ENCODE data around the gene NOP9.
A peak's percentile ranks its signal among the peaks of the same experiment; 100 is the strongest.

The NOP9 gene

DNA sequence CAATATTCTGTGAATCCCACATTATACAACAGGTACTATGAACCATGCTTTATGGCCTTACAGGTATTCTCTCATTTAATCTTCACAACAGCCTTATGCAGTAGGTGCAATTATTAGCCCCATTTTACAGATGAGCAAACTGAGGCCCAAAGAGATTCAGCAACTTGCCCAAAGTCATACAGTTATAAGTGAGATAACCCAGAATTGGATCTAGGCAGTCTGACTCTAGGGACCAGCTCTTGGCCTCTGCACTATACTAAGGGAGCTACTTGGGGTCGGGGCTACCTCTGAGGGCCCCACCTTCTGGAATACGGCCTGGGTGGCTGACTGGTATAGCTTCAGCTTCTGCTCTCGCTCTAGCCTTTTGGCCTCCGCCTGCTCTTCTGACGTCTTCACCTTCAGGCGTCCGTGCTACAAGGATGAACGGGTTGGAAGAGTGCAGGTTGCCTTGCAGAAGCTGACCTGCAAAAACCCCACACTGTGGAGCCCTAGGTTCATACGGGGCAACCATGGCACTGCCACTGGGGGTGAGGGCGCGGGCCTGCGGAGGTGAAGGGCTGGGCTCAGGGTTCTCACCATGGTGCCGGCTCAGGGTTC is 29.0 kb upstream of the NOP9 start:
- H3K4me1 ChIP-seq: peaks cover 7% of the 10 kb centered on the region
- in situ Hi-C loops (cut with MboI; ENCODE audit: low sequenced_read_pairs): no loop called here
- no peaks in the 10 kb centered on the region for H3K36me3 ChIP-seq (replicated peaks)
- no peaks in the 10 kb centered on the region for H3K27me3 ChIP-seq (ENCODE audit: low read depth)
- H3K9me3 ChIP-seq: no peaks in the 10 kb centered on the region
- H3K4me3 ChIP-seq: peak overlapping the region; percentile 75
- no peak for DNase-seq (ENCODE audit: low spot score in 2 of 2)

DNA sequence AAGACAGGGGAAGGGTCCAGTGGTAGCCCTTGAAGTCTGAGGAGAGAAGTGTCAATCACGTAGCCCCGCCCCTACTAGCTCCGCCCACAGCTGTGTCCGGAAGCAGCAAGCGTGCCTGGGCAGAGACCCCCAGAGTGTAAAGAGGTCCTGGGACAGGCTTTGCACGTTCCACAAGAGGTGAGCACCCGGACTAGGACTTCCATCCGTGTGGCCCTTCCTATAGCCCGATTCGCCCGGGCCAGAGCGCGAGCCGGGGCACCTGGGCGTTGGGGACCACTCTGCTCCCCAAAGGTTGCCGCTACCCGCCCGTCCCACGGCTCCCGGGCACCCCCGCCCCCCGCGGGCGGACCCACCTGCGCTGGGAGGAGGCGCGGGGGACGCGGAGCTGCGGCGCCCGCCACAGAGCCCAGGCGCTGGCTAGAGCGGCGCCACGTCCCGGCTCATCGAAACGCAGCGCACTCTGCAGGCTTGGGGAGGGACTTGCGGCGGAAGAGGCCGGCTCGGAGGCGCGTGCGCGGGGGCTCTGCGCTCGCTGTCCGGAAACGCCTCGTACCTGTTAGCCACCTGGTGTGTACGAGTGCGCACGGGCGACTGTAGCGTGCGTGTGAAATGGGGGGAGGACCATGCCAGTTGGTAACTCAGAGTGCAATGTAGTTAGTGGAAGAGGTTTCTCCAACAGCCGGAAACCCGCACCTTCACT is 28.4 kb upstream of the NOP9 start, which contains the start of gene RABGGTA:
Gene RABGGTA, minus strand, starts transcription at position 464 of the 700 bp plus-strand sequence. CDS start 482 bp downstream, outside the sequence.
- H3K4me3 ChIP-seq: peak within 1 kb of the TSS; percentile 75
- no peaks in the 10 kb centered on the region for H3K9me3 ChIP-seq
- peaks cover 7% of the 10 kb centered on the region for H3K4me1 ChIP-seq
- DNase-seq (ENCODE audit: low spot score in 2 of 2): peak; percentile 81 to 94
- H3K27me3 ChIP-seq (ENCODE audit: low read depth): no peaks in the 10 kb centered on the region
- H3K36me3 ChIP-seq (replicated peaks): no peaks in the 10 kb centered on the region
- in situ Hi-C loops (cut with MboI; ENCODE audit: low sequenced_read_pairs): no loop called here

DNA sequence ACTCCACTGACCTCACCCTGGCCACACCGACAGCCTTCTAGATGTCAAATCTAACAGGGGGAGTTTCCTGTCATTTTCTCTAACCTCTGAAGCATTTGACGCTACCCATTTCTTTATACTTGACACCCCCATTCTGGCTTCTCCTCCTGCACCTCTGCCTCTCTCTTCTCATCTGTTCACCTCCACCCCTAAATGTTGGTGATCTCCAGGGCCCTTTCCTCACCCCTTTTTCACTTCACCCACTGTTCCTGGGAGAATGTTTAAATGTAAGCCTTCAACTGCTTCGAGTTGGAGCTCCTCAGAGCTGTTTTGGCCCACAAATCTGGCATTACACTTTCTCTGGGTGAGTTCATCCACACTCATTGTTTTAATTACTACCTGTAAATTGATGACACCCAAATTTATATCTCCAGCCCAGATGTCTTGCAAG is 27.8 kb upstream of the NOP9 start:
- no peaks in the 10 kb centered on the region for H3K27me3 ChIP-seq (ENCODE audit: low read depth)
- no peaks in the 10 kb centered on the region for H3K9me3 ChIP-seq
- H3K36me3 ChIP-seq (replicated peaks): no peaks in the 10 kb centered on the region
- H3K4me1 ChIP-seq: peaks cover 7% of the 10 kb centered on the region
- peak overlapping the region; percentile 75 for H3K4me3 ChIP-seq
- DNase-seq (ENCODE audit: low spot score in 2 of 2): no peak
- in situ Hi-C loops (cut with MboI; ENCODE audit: low sequenced_read_pairs): no loop called here

DNA sequence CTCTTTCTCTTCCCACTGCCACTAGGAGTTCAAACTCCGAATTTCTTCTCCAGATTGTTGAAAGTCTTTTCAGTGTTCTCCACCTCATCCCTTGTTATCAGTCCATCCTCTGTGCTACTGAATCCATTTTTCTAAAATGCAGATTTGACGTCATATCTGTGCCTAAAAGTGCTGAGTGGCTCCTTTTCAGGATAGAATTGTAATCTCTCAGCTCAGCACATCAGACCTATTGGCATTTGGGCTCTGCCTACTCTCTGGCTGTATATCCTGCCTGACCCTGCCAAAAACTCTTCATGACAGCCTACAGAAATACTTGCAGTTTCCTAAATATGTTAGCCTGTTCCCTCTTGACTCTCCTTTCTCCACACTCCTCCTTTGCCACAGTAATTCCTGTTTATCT is 27.2 kb upstream of the NOP9 start:
- DNase-seq (ENCODE audit: low spot score in 2 of 2): no peak
- Histone ChIP-seq H3K4me3 (no peak overlapping the region), H3K4me1 (peaks cover 7% of the 10 kb centered on the region), H3K36me3 (replicated peaks) (no peaks in the 10 kb centered on the region), H3K9me3 (no peaks in the 10 kb centered on the region), H3K27me3 (ENCODE audit: low read depth) (no peaks in the 10 kb centered on the region)
- in situ Hi-C loops (cut with MboI; ENCODE audit: low sequenced_read_pairs): no loop called here

DNA sequence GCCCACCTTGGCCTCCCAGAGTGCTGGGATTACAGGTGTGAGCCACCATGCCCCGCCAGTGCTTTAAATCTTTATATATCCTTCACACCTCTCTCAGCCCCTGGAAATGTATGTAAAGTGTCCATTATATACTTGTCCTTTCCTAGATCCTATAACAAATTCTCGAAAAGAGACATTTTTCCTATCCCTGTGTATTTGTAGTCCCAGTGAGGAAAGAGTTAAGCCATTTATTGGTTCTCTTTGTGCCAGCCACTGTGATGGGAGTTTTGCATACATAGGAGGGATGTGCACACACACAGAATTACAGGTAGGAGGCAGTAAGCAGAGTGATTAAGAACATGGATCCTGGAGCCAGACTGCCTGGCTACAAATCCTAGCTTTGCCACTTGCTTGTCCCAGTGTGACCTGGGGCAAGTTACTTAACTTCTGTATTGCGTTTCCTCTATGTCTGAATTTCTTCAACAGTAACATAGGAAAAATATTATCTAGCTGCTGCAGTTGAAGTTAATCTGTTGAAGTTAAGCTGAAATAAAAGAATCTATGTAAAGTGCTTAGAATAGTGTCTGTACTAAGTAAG is 26.1 kb upstream of the NOP9 start:
- Histone ChIP-seq H3K4me3 (no peak overlapping the region), H3K27me3 (ENCODE audit: low read depth) (no peaks in the 10 kb centered on the region), H3K4me1 (peaks cover 7% of the 10 kb centered on the region), H3K36me3 (replicated peaks) (no peaks in the 10 kb centered on the region), H3K9me3 (no peaks in the 10 kb centered on the region)
- in situ Hi-C loops (cut with MboI; ENCODE audit: low sequenced_read_pairs): no loop called here
- DNase-seq (ENCODE audit: low spot score in 2 of 2): peak in 1 of 2 experiments; percentile 25

DNA sequence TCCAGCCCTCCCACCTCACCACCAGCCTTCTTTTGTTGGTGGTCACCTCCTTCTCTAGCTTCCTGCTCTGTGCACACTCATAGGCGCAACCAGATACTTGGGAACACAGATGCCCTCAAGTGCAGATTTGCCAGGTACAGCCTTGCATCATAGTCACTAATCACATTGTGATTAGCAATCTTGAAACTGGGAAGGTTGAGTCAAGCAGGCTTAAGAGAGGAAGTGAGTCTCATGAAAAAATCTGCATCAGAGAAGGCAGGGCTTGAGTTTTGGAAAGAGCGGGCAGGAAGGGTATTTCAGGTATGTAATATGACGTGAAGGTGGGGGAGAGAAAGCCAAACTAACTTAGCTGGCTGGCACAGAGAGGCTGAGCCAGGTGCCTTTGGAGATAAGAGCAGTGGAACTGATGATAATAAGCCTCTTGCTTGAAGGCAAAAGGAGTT is 25.5 kb upstream of the NOP9 start:
- Histone ChIP-seq H3K36me3 (replicated peaks) (no peaks in the 10 kb centered on the region), H3K4me1 (peaks cover 7% of the 10 kb centered on the region), H3K9me3 (no peaks in the 10 kb centered on the region), H3K4me3 (no peak overlapping the region), H3K27me3 (ENCODE audit: low read depth) (no peaks in the 10 kb centered on the region)
- DNase-seq (ENCODE audit: low spot score in 2 of 2): no peak
- in situ Hi-C loops (cut with MboI; ENCODE audit: low sequenced_read_pairs): no loop called here

DNA sequence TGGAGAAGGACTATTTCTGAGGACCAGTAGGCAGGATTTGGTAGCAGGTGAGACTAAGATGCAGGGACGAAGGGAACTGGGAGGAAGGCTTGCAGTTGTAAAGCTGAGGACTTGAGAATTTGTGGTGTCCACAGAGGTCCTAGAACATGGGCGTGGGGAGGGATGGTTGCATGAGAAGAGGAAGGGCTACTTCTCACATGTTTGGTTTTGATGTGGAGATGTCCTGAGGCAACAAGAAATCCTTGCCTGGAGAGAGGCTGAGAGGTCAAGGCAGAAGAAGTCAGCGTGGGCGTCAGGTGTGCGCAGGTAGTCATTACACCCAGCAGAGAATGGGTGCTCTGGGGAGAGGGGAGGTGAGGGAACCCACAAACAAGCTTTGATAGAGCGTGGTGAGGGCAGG is 22.6 kb upstream of the NOP9 start:
- no peaks in the 10 kb centered on the region for H3K27me3 ChIP-seq (ENCODE audit: low read depth)
- no peak overlapping the region for H3K4me3 ChIP-seq
- H3K36me3 ChIP-seq (replicated peaks): no peaks in the 10 kb centered on the region
- H3K4me1 ChIP-seq: peaks cover 2% of the 10 kb centered on the region
- in situ Hi-C loops (cut with MboI; ENCODE audit: low sequenced_read_pairs): no loop called here
- no peak for DNase-seq (ENCODE audit: low spot score in 2 of 2)
- no peaks in the 10 kb centered on the region for H3K9me3 ChIP-seq

DNA sequence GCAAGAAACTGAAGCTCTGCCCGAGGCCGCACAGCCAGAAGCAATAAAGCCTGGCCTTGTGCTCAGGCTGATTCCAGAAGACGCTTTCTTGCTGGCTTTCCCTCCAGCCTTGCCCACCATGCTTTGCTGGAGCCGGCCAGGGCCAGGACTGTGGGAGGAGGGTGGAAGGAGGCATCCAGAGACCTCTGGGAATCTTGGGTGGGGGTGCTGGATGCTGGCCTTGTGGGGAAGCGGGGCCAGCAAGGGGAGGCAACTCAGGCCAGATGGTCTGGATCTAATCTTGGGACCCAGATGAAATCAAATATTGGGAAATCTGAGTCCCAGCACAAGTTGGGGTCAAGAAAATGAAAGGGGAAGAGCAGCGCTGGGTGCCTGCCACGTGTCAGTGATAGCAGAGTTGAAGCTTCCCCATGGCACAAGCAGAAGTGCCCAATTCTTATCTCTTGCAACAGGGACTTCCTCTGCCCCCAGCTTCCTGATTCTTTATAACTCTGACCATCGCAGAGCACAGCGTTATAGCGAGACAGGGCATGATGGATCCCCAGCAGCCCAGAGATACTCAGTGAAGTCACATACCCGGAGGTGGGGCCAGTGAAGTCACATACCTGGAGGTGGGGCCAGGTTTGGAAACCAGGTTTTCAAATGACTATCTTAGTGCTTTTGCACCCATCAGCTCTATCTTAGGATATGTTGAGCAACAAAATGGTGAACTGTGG is 21.9 kb upstream of the NOP9 start:
- no peak for DNase-seq (ENCODE audit: low spot score in 2 of 2)
- no peaks in the 10 kb centered on the region for H3K27me3 ChIP-seq (ENCODE audit: low read depth)
- in situ Hi-C loops (cut with MboI; ENCODE audit: low sequenced_read_pairs): no loop called here
- no peaks in the 10 kb centered on the region for H3K9me3 ChIP-seq
- H3K4me3 ChIP-seq: no peak overlapping the region
- H3K4me1 ChIP-seq: no peaks in the 10 kb centered on the region
- H3K36me3 ChIP-seq (replicated peaks): no peaks in the 10 kb centered on the region

DNA sequence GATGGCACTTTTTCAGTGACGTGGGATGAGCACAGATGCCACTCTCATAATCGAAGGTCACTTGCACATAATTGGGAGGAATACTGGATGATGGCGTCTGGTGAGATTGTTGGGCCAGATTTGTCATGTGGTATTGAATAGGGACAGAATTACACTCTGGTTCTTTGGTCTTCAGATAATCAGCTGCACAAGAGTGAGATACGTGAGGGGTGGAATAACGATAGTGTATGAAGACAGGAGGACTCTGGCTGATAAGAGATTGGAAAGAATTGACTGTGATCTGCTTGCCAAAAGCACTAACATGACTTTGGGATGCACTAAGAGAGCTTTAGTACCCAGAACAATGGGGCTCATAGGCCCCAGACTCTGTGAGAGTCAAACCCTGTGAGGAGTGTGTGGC is 21.2 kb upstream of the NOP9 start:
- H3K27me3 ChIP-seq (ENCODE audit: low read depth): no peaks in the 10 kb centered on the region
- no peak for DNase-seq (ENCODE audit: low spot score in 2 of 2)
- in situ Hi-C loops (cut with MboI; ENCODE audit: low sequenced_read_pairs): no loop called here
- no peaks in the 10 kb centered on the region for H3K36me3 ChIP-seq (replicated peaks)
- H3K9me3 ChIP-seq: no peaks in the 10 kb centered on the region
- H3K4me3 ChIP-seq: no peak overlapping the region
- H3K4me1 ChIP-seq: no peaks in the 10 kb centered on the region

DNA sequence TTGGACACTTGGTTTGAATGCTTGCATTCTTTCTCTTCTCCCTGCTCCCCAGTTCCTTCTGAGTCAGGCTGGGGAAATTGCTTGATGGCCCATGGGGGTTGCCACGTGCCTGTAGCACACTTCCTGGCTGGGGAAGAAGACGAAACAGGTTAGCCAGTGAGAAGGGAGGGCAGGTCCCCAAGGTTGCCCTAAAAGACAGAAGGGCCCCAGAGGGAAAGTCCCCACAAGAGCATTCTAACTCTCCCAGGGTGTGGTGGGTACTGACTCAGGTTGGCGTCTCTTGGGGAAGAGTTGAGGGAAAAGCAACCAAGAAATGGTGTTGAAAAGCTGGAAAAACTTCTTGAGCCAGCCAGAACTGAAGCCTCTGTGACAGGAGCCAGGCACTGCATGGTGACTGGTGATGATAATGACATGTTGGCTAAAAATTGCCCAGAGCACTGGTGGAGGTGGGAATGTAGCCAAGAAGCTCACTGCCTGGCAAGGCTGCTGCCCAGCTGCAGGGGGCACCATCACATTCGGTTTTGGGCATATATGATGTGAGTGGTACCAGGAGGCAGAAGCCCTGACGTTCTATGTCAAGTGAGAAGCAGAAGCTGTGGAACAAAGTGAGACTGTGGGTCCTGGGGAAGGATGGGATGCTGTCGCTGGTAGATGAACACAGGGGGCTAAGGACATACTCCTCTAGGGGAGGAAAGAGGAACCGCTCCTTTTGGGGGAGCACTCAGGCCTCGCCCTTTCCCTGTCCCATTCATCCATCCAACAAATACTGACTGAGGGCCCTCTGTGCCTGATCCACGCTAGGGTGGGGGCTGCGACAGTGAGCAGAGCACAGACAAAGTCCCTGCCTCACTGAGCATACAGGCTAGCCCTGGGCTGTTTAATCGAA is 20.1 kb upstream of the NOP9 start:
- H3K27me3 ChIP-seq (ENCODE audit: low read depth): no peaks in the 10 kb centered on the region
- H3K9me3 ChIP-seq: no peaks in the 10 kb centered on the region
- no peak for DNase-seq (ENCODE audit: low spot score in 2 of 2)
- no peaks in the 10 kb centered on the region for H3K4me1 ChIP-seq
- H3K36me3 ChIP-seq (replicated peaks): no peaks in the 10 kb centered on the region
- no peak overlapping the region for H3K4me3 ChIP-seq
- in situ Hi-C loops (cut with MboI; ENCODE audit: low sequenced_read_pairs): no loop called here

DNA sequence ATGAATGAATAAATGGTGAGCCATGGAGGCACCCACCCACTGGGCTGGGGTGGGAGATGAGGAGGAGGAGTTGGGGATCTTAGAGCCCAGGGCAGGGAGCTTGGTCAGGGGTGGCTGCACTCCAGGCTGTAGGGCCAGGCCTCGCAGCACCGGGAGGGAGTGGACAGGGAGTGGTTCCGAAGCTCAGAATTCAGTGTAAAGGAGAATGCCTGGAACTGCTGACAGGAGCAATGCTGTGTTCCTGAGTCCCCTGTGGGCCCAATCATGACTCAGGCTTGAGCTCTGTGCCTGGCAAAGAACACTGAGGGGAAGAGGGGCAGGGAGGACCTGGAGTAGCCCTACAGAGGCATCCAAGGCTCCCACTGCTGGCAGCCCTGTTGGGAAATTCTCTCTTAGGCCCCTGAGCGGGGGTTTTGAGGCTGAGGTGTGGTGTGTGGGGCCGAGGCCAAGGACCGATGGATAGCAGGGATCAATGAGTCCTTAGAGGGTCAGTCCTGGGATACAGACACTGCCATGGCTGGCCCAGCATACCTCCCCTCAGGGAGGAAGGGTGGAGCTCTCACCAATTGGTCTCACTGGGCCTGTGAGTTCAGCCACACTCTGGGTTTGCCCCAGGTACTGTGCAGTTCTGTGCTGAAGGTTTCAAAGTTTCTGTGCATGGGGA is 18.7 kb upstream of the NOP9 start:
- Histone ChIP-seq H3K4me3 (no peak overlapping the region), H3K36me3 (replicated peaks) (no peaks in the 10 kb centered on the region), H3K9me3 (no peaks in the 10 kb centered on the region), H3K27me3 (ENCODE audit: low read depth) (no peaks in the 10 kb centered on the region), H3K4me1 (no peaks in the 10 kb centered on the region)
- no peak for DNase-seq (ENCODE audit: low spot score in 2 of 2)
- in situ Hi-C loops (cut with MboI; ENCODE audit: low sequenced_read_pairs): no loop called here

DNA sequence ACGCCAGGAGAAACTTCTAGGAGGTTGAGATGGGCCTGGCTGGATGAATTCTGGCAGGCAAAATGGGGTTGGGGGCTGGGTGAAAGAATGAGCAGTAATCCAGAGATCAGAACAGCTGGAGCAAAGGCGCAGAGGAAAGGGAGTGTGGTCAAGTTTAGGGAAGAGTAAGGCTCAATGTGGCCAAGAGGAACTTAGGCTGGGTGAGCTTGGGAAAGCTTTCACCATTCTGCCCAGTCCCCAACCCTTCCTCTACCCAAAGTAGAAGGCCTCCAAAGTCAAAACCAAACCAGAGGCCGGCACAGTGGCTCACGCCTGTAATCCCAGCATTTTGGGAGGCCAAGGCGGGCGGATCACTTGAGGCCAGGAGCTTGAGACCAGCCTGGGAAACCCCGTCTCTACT is 18.0 kb upstream of the NOP9 start:
- no peaks in the 10 kb centered on the region for H3K36me3 ChIP-seq (replicated peaks)
- H3K4me3 ChIP-seq: no peak overlapping the region
- H3K4me1 ChIP-seq: no peaks in the 10 kb centered on the region
- in situ Hi-C loops (cut with MboI; ENCODE audit: low sequenced_read_pairs): no loop called here
- DNase-seq (ENCODE audit: low spot score in 2 of 2): no peak
- H3K9me3 ChIP-seq: no peaks in the 10 kb centered on the region
- no peaks in the 10 kb centered on the region for H3K27me3 ChIP-seq (ENCODE audit: low read depth)

DNA sequence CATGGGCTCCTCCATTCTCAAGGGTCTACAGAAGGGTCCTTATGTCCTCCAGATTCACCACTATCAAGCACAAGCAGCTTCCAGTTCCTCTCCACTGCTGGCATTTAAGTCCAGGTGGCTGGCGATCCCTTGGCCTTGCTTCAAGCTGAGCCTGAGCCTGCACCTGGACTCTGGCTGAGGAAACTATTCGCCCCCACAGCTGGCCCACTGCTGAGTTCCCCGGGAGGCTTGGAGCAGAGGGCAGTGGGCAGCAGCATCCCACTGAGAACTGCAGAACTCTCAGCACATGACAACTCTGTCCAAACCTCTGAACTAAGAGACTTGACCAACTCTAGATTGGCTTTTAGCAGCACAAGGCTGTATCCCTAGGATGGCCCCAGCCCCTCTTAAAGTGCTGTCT is 16.9 kb upstream of the NOP9 start:
- Histone ChIP-seq H3K4me1 (no peaks in the 10 kb centered on the region), H3K27me3 (ENCODE audit: low read depth) (no peaks in the 10 kb centered on the region), H3K36me3 (replicated peaks) (no peaks in the 10 kb centered on the region), H3K9me3 (no peaks in the 10 kb centered on the region), H3K4me3 (no peak overlapping the region)
- no peak for DNase-seq (ENCODE audit: low spot score in 2 of 2)
- in situ Hi-C loops (cut with MboI; ENCODE audit: low sequenced_read_pairs): no loop called here
